Activated naive CD8-positive, alpha-beta T cell treated with anti-CD3 and anti-CD28 coated beads, Interleukin-2, amount 50 U/mL, for 16 hours (primary cell): ENCODE measurements around the gene TMED9.
"Not testable (repeated sequence)": the region's sequence is repeated elsewhere in the genome, so short reads cannot be mapped to it uniquely, and the experiment has no call there.

Source experiments
- DNase-seq: peaks from one replicate; pipeline ENCODE4 v3.0.0-alpha.2; 2020; ENCODE audit warnings: low read depth, low spot score

TMED9 gene

DNA sequence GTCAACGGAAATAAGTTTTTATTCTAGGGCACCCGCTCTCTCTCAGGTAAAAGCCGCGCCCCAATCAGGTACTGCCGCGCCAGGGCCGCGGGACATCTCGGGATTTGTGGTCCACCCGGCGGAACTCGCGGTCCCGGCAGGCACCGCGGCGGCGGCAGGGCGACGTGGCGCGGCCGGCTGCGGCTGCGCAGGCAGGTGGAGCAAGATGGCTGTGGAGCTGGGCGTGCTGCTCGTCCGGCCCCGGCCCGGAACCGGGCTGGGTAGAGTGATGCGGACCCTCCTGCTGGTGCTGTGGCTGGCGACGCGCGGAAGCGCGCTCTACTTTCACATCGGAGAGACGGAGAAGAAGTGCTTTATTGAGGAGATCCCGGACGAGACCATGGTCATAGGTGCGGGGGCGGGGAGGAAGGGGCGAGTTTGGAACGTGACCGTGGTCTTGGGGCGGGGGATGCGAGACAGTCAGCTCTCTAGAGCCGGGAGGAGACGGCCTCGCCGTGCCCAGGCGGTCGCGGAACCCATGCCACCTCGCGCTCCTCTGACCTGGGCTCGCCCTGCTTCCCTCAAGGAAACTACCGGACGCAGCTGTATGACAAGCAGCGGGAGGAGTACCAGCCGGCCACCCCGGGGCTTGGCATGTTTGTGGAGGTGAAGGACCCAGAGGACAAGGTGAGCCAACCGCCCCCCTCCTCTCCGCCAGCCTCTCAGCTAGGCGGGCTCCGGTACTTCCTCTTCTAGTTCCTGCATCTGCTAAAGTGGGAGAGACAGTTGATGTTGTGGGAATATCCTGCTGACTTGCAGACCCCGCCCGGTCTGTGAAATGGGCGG, at the start of gene TMED9:
Gene TMED9 (plus strand): TSS at position 194 of the 825 bp plus-strand sequence. CDS start 12 bp downstream, at position 206.
- peak; percentile 77 for DNase-seq

DNA sequence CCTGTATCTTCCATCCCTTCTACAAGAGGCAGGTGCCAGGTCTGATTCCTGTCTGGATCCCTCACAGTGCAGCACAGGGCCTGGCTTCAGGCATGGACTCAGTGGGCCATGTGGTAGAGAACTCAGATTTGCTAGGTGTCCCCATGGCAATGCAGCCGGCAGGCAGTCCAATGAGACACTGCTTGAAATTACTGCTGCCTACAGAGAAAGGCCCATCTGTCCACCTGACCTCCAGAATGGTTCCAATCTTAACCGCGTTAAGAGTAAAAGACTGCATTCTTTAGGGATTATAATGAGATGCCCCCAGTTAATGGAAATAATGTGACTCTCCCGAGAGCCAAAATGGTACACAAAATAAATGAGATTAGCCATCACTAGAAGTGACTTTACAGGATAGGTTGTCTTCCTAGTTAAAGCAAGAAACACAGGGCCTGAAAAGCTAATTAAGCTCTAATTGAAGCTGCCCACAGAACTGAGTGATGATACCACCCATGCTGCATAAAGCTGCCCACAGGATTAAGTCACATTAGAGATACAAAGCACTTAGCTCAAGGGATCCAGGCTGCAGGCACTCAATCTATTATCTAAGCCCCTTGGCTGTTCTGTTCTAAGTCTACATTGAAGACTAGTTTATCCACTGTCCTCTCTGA, 49.1 kb upstream of the TMED9 start:
- DNase-seq = no peak

DNA sequence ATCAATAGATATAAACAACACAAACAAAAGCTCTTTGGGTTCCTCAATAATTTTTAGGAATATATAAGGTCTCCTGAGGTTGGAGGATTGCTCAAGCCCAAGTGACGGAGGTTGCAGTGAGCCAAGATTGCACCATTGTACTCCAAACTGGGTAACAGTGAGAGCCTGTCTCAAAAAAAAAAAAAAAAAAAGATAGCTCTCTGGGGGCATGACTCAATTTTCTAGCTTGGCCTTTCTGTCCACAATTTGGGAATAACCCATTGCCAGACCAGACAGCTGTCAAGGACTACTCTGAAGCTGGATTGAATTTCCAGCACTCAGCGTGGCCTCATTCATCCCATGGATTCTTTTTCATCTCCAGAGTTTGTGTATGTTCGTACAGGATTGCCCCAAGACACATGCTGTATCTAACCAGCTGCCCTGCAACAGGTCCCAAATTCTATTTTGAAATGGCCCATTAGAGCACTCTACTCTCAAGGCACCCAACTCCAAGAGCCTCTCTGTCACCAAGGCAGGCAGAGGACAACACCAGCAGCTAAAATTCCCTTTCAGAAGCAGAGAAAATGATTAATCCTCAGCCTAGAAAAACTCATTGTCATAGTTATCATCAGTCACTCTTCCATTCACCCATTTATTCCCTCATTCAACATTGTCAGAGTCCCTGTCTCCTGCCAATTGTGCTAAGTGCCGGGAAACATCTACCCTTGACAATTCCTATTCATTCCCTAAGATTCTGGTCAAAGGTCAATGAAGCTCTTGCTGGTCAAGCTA, 46.3 kb upstream of the TMED9 start:
- no peak for DNase-seq

DNA sequence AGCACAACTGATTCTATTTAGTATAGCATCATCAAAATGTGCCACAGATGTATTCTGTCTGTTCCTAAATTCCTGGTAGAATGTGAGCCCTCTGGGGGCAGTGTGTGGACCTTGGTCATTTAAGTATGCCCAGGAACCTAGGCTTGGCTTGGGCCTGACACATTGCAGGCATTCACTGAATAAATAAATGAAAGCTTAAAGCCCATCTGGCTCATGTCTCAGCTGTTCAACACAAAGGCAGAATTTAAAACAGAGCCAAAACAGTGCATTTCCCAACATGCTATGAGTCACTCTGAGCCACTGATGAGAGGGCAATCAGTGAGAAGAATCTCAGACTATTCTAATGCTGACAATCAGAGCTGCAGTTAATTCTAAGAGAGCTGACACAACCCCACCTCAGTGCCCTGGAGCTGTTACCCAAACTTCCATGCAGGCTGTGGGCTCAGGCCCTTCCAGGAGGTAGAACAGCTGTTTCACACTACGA, 45.7 kb upstream of the TMED9 start:
- no peak for DNase-seq

DNA sequence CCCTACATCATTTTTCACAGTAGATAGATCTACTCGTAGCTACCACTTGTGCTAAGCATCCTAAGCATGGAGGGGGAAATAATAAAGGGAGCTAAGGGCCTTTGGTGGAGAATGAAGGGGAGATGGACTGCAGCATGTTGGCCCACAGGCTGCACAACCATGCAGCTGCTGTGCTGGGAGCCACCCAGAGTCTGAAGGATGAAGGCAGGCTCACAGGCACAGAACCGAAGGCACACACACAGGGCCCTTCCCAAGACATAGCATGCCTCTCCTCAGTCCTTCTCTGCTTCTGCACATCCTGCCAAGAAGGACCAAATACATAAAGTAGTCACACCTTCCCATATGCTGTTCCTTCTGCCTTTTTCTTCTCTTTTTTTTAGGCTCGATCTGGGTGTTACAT, 44.3 kb upstream of the TMED9 start:
- no peak for DNase-seq

DNA sequence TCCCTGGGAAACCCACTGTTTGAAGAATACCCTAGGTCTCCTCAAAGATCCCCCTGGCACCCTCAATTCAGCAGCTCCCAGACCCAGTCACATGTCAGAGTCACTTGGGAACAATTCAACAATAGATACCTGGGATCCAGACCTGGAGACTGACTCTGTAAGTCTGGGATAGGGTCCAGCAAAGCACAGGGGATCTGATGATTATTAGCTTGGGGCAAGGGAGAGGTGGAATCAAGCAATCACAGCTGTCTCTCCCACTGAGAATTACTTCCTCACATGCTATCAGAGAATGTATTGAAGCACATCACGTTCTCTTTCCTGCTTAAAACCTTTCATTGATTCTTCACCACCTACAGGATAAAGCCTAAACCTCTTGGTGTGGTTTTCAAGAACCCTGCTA, 43.5 kb upstream of the TMED9 start:
- DNase-seq = no peak

DNA sequence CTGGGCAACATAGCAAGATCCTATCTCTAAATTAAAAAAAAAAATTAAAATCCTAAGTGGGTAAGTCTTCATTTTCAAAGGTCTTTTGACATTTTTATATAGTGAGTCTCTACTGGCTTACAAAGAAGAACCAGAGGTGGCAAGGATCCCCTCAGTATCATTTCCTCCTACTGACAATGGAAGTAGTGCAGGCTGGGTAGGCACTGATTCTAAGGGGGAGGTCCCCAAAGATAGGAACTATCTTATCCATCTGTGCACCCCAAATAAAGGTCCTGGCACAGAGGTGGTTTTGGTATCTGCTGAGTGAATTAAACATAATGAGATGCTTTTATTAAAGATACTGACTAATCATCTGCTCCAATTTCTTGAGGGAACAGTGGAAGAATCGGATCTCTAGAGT, 41.9 kb upstream of the TMED9 start:
- no peak for DNase-seq

DNA sequence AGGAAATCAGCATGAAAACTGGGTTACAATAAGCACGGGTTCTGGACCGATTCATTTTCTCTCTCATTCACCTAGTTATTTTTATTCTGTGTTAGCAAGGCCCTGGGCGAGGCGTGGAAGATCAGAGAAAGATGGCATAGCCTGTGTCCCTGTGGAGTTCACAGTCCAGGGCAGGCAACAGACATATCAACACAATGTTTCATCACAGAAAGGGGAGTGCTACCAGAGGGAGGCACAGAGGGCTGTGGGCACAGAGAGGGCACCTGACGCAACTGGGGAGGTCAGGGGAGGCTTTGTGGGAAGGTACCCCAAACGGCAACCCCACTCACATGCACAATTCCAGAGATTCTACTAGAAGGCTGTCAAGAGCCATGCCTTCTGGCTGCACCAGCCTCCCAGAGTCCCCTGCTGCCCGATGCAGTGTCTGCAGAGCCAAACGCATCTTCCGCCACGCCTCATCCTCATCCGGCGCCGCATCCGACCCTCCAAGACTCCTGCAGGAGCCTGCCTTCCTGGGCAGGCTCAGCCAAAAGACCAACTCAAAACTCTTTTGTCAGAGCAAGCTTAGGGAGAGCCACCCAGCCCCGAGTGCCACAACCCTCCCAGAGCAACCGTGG, 39.1 kb upstream of the TMED9 start:
- DNase-seq = no peak

DNA sequence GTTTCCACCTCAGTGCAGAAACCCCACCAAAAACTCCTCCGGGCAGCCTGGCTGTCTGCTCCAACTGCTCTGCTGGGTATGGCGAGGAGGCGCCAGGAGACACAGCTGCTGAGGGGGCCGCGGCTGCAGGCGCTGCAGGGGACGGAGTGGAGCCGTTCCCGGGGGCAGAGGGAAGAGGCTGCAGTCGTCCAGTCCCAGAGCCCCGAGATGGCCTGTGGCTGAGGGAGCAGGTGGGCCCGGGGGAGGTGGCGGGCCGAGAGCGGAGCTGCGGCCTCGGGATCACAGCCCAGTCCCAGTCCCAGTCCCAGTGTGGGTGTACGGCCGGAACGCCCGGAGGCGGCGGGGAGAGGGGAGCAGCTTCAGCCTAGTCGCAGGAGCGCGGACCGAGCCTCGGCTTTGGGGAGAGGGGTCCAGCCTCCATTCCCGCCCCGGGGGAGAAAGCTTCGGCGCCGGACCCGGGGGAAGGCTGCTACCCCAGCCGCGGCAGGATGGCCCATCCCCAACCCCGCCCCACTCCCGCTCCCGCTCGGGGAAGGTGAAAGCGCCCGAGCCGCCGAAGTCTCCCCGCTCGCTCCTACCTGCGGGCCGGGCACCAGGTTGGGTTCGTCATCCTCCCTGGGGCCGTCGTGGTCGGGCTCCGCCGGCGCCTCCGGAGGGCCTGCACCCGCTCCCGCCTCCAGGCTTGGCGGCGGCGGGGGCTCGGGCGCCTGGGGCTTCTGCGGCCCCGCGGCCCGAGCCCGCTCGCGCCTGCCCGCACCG, 38.2 kb upstream of the TMED9 start:
- DNase-seq = no peak

DNA sequence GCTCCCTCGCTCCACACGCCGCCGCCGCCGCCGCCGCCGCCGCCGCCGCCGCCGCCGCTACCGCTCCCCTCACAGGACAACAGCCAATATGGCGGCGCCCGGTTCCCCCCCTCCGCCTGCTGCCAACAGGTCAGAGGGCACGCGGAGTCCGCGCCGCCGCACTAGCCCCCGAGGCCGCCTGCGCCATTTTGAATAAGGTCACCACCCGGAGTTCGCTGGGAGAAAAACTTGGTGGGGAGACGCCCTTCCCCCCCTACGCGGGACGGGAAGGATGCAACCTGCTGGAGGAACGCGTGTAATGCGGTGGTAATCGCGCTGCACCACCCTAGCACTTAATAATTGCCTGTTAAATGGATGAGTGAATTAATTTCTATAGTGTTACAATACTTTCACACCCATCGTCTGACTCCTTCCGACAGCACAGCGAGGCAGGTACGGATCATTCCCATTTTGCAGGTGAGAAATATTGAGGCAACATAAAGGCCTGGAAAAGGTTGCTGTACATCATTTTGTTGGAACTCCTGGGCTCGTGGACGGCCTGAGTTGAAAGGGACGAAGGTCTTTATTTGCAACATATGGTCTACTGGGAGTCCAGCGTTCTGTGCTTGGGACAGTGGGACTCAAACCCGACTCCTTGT, 37.4 kb upstream of the TMED9 start, which contains the start of gene FAM193B:
Gene FAM193B (minus strand): TSS at position 90 of the 638 bp plus-strand sequence. CDS start 105 bp downstream, outside the sequence.
- DNase-seq = peak; percentile 88

DNA sequence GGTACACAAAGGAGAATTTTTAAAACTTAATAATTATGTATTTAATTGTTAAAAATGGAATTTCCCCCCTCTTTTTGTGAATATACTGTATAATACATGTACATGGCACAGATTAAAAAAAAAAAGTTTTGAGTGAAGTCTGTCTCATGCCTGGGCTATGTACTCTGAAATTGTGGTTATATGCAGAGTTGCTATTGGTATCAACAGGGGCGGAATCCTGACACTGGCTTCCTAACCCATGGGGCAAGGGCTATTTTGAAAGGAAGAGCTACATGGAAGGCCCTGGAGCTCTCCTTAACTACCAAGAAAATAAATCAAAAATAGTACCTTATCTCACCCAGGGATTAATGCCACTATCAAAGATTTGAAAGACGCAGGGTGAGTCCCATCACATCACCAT, 36.8 kb upstream of the TMED9 start:
- DNase-seq = no peak

DNA sequence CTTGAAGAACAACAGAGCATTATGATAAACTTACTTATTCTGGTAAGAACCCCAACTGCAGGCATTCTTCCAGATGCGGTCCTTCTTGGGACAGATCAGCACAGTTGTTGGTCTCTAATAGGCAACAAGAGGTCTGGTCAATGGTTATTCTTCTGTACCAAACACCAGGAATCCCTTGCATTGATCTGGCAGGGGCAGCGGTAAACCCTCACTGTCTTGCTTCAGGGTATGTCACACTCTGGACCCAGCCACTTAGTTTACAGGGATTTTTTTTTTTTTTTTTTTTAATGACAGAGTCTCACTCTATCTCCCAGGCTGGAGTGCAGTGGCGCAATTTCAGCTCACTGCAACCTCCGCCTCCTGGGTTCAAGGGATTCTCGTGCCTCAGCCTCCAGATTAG, 36.3 kb upstream of the TMED9 start:
- DNase-seq = no peak

DNA sequence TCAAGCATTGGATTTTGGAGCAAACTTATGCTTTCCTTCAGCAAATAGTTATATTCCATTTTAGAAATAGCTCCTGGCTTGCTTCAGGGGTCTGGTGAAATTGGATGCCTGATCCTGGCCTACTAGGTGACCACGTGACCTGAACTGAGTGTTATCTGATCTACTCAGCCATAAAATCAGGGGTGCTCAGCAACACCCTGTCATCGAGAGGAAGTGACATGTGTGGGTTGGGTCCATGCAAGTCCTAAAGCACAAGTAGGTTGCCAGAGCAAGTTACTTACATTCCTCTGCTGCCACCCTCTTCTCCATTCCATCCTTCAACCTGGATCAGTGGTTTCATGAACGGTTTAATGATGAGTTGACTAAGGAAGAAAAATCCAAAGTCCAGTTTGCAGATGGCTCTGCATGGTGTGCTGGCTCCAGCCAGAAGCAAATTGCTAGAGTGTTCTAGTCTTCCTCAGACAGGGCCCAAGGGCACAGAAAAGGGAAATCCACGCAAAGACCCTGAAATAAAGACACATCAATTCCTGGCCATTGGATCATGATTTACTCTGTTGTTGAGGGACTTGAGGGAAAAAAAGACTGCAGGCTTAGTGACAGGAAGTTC, 34.9 kb upstream of the TMED9 start:
- no peak for DNase-seq

DNA sequence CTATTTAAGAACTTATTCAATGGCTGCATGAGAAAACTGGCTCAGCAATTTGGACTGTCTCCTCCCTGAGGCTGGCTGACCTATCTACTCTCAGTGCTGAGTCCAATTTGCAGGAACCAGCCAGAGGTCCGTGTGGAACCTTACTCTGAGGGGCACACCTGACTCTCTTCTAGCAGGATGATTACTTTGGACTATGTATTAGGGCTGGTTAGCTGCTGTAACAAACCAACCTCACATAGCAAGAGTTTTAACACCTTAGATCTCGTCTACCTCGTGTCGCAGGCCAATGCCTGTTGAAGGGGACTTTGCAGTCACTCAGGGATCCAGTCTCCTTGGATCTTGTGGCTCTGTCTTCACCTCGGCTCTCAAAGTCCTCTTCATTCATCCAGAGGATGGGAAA, 34.2 kb upstream of the TMED9 start:
- no peak for DNase-seq

DNA sequence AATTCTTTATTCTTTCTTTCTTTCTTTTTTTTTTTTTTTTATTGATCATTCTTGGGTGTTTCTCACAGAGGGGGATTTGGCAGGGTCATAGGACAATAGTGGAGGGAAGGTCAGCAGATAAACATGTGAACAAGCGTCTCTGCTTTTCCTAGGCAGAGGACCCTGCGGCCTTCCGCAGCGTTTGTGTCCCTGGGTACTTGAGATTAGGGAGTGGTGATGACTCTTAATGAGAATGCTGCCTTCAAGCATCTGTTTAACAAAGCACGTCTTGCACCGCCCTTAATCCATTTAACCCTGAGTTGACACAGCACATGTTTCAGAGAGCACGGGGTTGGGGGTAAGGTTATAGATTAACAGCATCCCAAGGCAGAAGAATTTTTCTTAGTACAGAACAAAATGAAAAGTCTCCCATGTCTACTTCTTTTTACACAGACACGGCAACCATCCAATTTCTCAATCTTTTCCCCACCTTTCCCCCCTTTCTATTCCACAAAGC, 32.5 kb upstream of the TMED9 start:
- not testable (repeated sequence) for DNase-seq

DNA sequence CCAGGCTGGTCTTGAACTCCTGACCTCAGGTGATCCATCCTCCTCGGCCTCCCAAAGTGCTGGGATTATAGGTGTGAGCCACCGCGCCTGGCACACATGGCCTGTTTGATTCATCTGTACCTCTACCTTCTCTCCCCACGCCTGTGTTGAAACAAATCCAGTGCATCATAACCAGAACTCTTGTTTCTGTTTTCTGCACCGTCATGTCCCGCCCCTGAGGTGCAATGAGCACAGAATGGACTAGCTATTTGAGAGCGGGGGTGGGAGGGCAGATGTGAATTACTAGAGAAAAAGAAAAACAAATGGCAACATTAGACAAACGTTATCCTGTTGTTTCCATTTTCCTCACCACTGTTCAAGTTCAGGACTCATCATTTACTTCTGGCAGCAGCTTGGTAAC, 27.0 kb upstream of the TMED9 start:
- no peak for DNase-seq

DNA sequence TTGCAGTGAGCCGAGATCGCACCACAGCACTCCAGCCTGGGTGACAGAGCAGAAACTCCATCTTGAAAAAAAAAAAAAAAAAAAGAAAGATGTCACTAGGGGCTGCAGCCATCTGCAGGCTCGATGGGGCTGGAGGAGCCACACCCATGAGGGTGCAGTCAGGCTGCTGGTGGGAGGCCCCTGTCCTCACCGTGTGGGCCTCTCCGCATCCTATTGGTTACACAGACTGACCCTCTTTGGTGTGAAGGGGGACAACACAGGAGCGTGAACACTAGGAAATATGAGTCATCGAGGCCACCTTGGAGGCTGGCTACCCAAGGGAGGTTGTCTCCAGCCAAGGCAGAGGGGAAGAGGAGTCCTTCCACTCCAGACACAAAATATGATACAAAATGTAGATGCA, 23.7 kb upstream of the TMED9 start:
- no peak for DNase-seq

DNA sequence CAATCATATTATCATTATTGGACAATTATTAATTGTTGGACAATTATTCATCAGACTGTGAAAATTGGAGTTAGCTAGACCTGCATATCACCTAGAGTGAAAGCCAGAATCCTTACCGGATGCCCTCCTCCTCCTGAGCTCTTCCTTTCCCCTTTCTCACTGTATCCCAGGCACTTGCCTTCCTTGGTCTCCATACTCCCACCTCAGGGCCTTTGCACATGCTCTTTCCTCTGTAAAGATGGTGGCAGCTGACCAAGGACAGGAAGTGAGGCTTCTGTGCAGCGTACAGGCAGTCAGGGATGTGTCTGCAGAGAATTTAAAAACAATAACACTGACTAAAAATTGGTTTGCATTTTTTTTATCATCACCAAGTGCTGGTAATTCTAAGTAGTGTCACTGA, 22.1 kb upstream of the TMED9 start:
- DNase-seq = no peak

DNA sequence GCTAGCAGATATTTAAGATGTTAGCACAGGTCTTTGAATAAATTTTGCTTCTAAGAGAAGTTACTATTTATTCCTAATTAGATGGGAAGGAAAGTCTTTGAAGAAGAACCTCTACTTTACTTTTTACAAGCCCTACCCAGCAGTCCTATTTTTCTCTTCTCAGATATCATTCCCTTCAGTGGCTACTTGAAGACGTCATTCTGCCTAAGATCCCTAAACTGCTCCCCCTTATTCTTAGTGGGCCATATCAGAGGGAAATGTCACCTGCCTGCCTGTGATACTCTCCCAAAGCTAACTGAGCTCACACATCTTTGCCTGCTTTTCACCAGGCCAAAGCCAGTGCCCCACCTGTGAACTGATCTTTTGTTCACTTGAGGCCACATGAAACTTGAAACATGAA, 16.5 kb upstream of the TMED9 start:
- no peak for DNase-seq

DNA sequence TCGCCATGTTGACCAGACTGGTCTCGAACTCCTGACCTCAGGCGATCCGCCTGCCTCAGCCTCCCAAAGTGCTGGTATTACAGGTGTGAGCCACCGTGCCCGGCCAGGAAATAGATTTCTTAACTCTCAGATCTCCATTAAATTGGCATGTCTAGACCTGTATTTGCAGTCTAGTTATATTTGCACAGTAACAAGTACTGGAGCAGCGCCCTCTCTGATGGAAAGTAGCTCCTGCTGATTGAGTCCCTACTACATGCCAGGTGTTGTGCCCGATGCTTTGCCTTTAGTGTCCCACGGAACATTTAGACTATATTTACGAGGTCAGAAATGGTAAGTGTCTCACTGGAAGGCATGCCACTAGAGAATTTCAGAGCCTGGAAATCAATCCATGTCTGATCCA, 15.8 kb upstream of the TMED9 start:
- DNase-seq = no peak
